ENCODE results near the gene SCMH1. TPM values are rescaled to one million over a fixed set of nuclear protein-coding genes. Genes with fewer than 3 reads are reported as not detected.
"Not testable (repeated sequence)": the region's sequence is repeated elsewhere in the genome, so short reads cannot be mapped to it uniquely, and the experiment has no call there.

SCMH1 gene
- total RNA-seq, 2 experiments from 2014 or later, result 47.0 to 47.7 TPM

GRCh38 chr1:41184446-41184845 is 57.7 kb downstream of the SCMH1 start:
- Histone ChIP-seq H3K9me2 (ENCODE audit: insufficient read depth, low read length) (no peaks in the 10 kb centered on the region), H2AFZ (ENCODE audit: low read length) (no peak overlapping the region), H3K9me3 (ENCODE audit: low read length) (no peaks in the 10 kb centered on the region), H3K4me1 (ENCODE audit: insufficient read depth, low read length, poor library complexity, severe bottlenecking) (peaks cover 16% of the 10 kb centered on the region), H3K27ac (ENCODE audit: low read depth, low read length, poor library complexity, severe bottlenecking) (no peak overlapping the region), H3K36me3 (ENCODE audit: insufficient read depth, low read length) (peaks cover 15% of the 10 kb centered on the region; the same call in 1 of the 2 replicates), H3K4me3 (ENCODE audit: low read depth, low read length, poor library complexity, severe bottlenecking) (no peak overlapping the region), H3K79me2 (ENCODE audit: insufficient read depth, low read depth, low read length) (no peaks in the 10 kb centered on the region), H4K20me1 (ENCODE audit: insufficient read depth, low read length) (no peaks in the 10 kb centered on the region), H3K4me2 (ENCODE audit: low read length) (peak overlapping the region; percentile 18; the same call in 1 of the 2 replicates)
- CTCF ChIA-PET (ENCODE audit: unreplicated experiment), result no interaction called here
- POLR2A ChIA-PET, result interaction anchor here (0.6 to 1.7 kb wide), 3 partner anchors 15 to 171 kb away, joined by 3 to 4 read pairs (median 3); no protein-coding TSS in a partner anchor
- TF ChIP-seq EZH2phosphoT487 (IDR thresholded peaks at IDR 0.05; ENCODE audit: borderline replicate concordance, low read depth, low read length), result no peak
- TF ChIP-seq, protein P1, sequence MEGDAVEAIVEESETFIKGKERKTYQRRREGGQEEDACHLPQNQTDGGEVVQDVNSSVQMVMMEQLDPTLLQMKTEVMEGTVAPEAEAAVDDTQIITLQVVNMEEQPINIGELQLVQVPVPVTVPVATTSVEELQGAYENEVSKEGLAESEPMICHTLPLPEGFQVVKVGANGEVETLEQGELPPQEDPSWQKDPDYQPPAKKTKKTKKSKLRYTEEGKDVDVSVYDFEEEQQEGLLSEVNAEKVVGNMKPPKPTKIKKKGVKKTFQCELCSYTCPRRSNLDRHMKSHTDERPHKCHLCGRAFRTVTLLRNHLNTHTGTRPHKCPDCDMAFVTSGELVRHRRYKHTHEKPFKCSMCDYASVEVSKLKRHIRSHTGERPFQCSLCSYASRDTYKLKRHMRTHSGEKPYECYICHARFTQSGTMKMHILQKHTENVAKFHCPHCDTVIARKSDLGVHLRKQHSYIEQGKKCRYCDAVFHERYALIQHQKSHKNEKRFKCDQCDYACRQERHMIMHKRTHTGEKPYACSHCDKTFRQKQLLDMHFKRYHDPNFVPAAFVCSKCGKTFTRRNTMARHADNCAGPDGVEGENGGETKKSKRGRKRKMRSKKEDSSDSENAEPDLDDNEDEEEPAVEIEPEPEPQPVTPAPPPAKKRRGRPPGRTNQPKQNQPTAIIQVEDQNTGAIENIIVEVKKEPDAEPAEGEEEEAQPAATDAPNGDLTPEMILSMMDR (conservative IDR thresholded peaks at IDR 0.05; ENCODE audit: low read length), result no peak
- DNase-seq (ENCODE audit: low spot score), result no peak
- no TSS peak for BruUV-seq (replicated peaks)
- intact Hi-C loops (cut with micrococcal nuclease; ENCODE audit: unreplicated experiment), result no loop called here

GRCh38 chr1:41178230-41178629 is 63.9 kb downstream of the SCMH1 start:
- H4K20me1 ChIP-seq (ENCODE audit: insufficient read depth, low read length); H3K9me2 ChIP-seq (ENCODE audit: insufficient read depth, low read length); BruUV-seq (replicated peaks); H3K36me3 ChIP-seq (ENCODE audit: insufficient read depth, low read length); H3K4me1 ChIP-seq (ENCODE audit: insufficient read depth, low read length, poor library complexity, severe bottlenecking); H3K27ac ChIP-seq (ENCODE audit: low read depth, low read length, poor library complexity, severe bottlenecking); CTCF ChIA-PET (ENCODE audit: unreplicated experiment); H3K9me3 ChIP-seq (ENCODE audit: low read length); H3K4me2 ChIP-seq (ENCODE audit: low read length); H3K79me2 ChIP-seq (ENCODE audit: insufficient read depth, low read depth, low read length); H3K4me3 ChIP-seq (ENCODE audit: low read depth, low read length, poor library complexity, severe bottlenecking); DNase-seq (ENCODE audit: low spot score); intact Hi-C loops (cut with micrococcal nuclease; ENCODE audit: unreplicated experiment); H2AFZ ChIP-seq (ENCODE audit: low read length): not testable (repeated sequence)
- POLR2A ChIA-PET, result interaction anchor here (0.7 kb wide), 1 partner anchor 16 kb away, joined by 3 read pairs; no protein-coding TSS in a partner anchor

DNA sequence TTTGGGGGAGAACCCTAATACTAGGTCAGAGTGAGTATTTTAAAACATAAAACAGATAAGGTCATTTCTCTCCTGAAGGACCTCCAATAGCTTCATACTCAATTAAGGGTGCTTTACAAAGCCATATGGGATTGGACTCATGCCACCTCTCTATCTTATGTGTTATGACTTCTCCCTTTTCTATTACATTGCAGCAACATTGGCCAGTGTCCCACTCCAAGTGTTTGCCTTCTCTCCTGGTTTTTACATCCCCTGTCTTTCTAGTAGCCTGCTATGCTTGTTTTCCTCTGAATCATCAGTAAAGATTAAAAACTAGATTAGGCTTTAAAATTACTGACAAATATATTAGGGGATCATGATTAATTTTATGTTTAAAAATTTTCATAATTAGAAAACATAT is 66.6 kb downstream of the SCMH1 start:
- ChIA-PET CTCF (ENCODE audit: unreplicated experiment) (no interaction called here), POLR2A (interaction anchor here (0.9 to 1.1 kb wide), 2 partner anchors 15 to 21 kb away, joined by 3 to 4 read pairs; no protein-coding TSS in a partner anchor)
- no TSS peak for BruUV-seq (replicated peaks)
- Histone ChIP-seq H3K4me1 (ENCODE audit: insufficient read depth, low read length, poor library complexity, severe bottlenecking) (peaks cover 24% of the 10 kb centered on the region), H3K4me2 (ENCODE audit: low read length) (no peak overlapping the region), H2AFZ (ENCODE audit: low read length) (no peak overlapping the region), H4K20me1 (ENCODE audit: insufficient read depth, low read length) (no peaks in the 10 kb centered on the region), H3K9me2 (ENCODE audit: insufficient read depth, low read length) (no peaks in the 10 kb centered on the region), H3K27ac (ENCODE audit: low read depth, low read length, poor library complexity, severe bottlenecking) (no peak overlapping the region), H3K79me2 (ENCODE audit: insufficient read depth, low read depth, low read length) (no peaks in the 10 kb centered on the region; the same call in 1 of the 2 replicates), H3K9me3 (ENCODE audit: low read length) (peaks cover 5% of the 10 kb centered on the region; the same call in 1 of the 2 replicates), H3K4me3 (ENCODE audit: low read depth, low read length, poor library complexity, severe bottlenecking) (no peak overlapping the region), H3K36me3 (ENCODE audit: insufficient read depth, low read length) (peaks cover 12% of the 10 kb centered on the region)
- no peak for DNase-seq (ENCODE audit: low spot score)
- TF ChIP-seq, protein P1 (conservative IDR thresholded peaks at IDR 0.05; ENCODE audit: low read length), result no peak
- no peak for TF ChIP-seq EZH2phosphoT487 (IDR thresholded peaks at IDR 0.05; ENCODE audit: borderline replicate concordance, low read depth, low read length)
- intact Hi-C loops (cut with micrococcal nuclease; ENCODE audit: unreplicated experiment), result no loop called here

All from OCI-LY7 (cell line).